Measurements from ENCODE around the gene DFFB.

Gene DFFB

GRCh38 chr1:3925256-3925655, 68.0 kb downstream of the DFFB start:
- DNase-seq (ENCODE audit: low read depth, low spot score) = no peak

DNA sequence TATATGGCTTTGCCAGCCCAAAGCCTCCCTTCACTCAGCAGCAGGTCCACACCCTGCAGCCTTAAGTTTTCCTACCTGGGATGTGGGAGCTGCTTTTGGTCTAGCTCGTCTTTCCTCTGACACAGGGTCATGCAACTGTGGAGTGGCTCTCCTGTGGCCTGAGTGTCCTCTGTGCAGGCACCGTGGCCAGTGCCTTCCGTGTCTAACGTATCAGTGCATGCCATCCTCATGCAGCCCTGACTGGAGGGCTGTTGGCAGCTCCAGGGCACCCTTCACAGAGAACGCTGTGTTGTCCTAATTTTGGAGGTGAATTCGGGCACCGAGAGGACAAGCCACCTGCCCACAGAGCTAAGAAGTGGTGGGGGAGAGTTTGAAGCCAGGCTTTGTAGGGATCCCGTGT, 68.5 kb downstream of the DFFB start:
- DNase-seq (ENCODE audit: low read depth, low spot score) = no peak

DNA sequence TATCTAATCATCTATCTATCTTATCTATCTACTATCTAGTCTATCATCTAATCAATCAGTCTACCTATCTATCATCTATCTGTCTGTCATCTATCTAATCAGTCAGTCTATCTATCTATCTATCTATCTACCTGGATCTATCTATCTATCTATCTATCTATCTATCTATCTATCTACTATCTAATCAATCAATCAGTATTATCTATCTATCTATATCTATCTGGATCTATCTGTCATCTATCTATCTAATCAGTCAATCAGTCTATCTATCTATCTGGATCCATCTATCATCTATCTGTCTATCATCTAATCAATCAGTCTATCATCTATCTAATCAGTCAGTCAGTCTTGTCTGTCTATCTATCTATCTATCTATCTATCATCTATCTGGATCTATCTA, 69.7 kb downstream of the DFFB start:
- DNase-seq (ENCODE audit: low read depth, low spot score) = no peak

GRCh38 chr1:3928586-3928985, 71.3 kb downstream of the DFFB start:
- no peak for DNase-seq (ENCODE audit: low read depth, low spot score)

- no peak for DNase-seq (ENCODE audit: low read depth, low spot score)
Measured at GRCh38 chr1:3929126-3929525, 71.8 kb downstream of the DFFB start.

GRCh38 chr1:3930301-3931006, 73.2 kb downstream of the DFFB start:
- peak; percentile 17 for DNase-seq (ENCODE audit: low read depth, low spot score)

DNA sequence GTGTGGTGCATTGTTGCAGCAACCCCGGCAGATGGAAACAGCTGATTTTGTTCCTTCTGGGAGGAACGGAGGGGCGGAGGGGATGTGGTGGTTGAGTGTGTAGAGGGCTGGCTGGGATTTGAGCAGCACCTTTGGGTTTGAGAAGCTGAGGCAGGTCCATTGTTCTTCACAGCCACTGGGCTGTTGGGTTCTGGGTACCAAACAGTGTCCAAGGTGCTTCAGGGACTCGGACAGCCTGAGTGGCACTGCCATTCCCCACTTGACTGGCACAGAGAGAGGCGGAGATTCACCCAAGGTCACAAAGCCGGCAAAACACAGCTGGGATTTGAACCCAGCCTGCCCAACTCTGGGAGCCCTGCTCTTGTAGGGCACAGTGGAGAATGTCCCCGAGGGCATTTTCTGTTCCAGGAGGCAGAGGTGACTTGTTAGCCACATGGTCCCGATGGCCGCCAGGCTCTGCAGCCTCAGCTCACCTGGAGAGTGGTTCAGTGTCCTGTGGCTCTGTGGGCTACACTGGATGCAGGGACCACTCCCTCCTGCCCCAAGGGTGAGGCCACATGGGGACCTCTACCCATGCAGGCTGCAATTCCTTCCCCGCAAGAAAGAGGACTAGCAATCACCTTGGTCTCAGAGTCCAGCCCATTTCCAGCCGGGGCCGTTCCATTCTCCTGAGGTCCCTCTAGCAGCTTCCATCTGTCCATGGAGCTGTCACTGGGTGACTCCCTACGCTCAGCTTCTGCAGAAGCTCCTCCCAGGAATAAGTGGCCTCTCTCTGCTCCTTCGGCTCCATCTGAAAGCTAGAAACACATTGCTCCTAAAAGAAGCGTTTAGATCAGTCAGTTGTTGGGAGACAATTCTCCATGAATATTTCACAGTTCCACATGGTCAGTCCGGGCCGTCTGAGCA, 74.0 kb downstream of the DFFB start:
- DNase-seq (ENCODE audit: low read depth, low spot score) = no peak

GRCh38 chr1:3932156-3932919, 75.1 kb downstream of the DFFB start:
- DNase-seq (ENCODE audit: low read depth, low spot score) = no peak
